HTERT RPE-1 (cell line): ENCODE results near the gene CCL11.

ENCODE experiments used
- in situ Hi-C: fragments of 300-500 bp; cut with MboI; formaldehyde crosslinking; loops from 4 replicates; pipeline ENCODE4 v1.14.3; 2020; ENCODE audit warnings: low sequenced_read_pairs

Gene CCL11

DNA sequence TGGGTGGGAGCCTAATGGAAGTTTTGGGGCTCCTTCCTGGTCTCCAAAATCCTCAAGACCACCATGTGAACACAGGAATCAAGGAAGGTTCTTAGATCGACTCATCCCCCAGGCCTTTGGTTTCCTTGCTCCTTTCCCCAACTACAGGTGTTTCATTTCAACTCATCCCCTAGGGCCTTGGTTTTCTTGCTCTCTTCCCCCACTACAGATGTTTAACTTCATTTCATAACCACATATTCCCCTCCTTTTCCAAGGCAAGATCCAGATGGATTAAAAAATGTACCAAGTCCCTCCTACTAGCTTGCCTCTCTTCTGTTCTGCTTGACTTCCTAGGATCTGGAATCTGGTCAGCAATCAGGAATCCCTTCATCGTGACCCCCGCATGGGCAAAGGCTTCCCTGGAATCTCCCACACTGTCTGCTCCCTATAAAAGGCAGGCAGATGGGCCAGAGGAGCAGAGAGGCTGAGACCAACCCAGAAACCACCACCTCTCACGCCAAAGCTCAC, at the start of gene CCL11:
Gene CCL11 (plus strand): TSS at position 457 of the 507 bp plus-strand sequence. CDS start 67 bp downstream, outside the sequence.
- in situ Hi-C loops: no loop called here

- in situ Hi-C loops: no loop called here
Measured at GRCh38 chr17:34236281-34236892, 49.2 kb upstream of the CCL11 start.

- in situ Hi-C loops: no loop called here
Measured at GRCh38 chr17:34237458-34237857, 48.1 kb upstream of the CCL11 start.

- in situ Hi-C loops: no loop called here
Measured at GRCh38 chr17:34241062-34241461, 44.5 kb upstream of the CCL11 start.

DNA sequence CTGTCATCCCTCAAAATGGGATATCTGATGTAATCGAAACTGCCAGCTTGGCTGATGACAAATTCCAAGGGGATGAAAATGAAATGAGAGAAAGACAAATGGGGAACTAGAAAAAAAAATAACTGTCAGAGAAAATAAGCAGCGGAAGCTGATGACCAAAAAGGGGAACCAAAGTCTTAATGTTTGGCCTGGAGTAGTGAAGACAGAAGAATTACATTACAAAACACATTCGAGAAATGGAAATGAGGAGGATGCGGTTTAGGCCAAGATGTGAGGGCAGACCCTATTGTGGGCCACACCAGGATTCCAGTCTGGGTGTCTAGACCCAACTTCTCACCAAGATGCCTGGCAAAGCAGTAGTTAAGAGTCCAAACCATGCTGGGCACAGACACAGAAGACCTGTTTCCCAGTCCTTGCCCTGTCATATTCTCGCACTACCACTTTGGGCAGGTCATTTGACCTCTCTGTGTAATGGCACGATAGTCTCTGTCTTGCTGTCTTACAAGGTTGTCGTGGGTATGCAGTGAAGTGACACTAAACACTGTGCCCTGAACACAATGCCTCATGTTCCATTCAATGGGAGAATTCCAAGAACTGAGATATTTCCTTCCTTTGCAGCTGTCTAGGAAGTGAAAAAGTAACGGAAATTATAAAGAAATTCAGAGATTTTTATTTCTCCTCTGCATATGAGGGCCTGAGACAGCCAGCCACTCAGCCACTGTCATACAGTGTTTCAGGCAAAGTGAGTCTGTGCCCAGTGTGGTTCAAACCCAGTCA, 42.8 kb upstream of the CCL11 start:
- in situ Hi-C loops: no loop called here

DNA sequence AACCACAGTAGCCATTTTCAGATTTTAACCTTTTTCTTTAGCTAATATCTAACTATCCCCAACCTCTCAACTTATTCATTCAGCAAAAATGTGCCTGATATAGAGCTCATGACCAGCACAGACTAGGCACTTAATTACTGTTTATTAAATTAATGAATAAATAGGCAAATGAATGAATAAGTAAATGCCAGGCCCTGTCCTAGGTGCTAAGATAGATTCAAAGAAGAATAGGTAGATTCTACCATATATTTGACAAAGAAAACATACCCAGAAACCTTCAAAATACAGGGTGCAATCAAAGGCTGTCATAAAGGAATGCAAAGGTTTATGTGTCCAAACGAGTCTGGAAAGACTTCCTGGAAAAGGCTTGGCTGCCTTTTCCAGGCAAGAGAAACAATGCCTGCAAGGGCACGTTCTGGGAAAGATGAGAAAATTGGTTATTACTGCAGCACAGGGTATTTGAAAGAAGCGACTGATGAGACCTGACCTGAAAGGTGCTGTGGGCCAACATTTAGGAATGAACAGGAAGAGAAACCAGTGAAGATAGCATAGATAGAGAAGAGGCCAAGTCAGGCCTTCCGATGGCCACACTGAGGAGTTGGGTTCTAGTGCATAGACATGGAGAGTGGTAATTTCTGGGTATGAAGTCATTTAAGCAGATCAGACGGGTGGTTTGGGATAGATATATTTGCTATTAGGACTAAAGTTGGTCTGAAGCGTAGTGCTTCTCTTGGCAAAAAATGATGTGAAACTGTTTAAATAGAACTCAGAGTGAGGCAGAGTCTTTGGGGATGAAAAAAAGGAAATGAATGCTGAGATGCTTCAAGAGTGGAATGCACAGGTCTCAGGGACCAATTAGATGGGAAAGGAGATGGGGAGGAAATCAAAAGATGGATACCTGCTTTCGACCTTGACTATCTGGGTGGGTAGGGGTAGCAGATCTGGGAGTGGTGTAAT, 41.9 kb upstream of the CCL11 start:
- in situ Hi-C loops: no loop called here

- in situ Hi-C loops: no loop called here
Measured at GRCh38 chr17:34245351-34245905, 40.1 kb upstream of the CCL11 start.

DNA sequence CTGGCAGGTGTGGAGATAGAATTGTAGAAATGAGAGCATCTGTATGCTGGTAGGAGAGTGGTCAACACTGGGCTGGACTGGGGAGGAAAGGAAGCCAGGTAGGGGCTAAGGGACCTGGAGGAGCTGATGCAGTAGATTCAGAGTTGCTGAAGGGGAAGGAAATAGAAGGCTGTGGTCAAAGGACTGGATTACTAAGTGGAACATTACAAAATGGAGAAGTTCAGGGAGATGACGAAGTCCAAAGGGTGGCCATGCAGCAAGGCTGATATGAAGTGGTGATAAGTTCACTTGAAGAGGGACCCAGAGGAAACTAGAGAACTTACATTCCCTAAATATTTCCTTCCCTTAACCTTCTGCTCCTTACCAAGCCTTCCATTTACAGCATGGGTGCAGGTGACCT, 39.1 kb upstream of the CCL11 start:
- in situ Hi-C loops: no loop called here

- in situ Hi-C loops: no loop called here
Measured at GRCh38 chr17:34246881-34247280, 38.7 kb upstream of the CCL11 start.

GRCh38 chr17:34248511-34249024, 37.0 kb upstream of the CCL11 start:
- in situ Hi-C loops: no loop called here

GRCh38 chr17:34249061-34249460, 36.5 kb upstream of the CCL11 start:
- in situ Hi-C loops: no loop called here

DNA sequence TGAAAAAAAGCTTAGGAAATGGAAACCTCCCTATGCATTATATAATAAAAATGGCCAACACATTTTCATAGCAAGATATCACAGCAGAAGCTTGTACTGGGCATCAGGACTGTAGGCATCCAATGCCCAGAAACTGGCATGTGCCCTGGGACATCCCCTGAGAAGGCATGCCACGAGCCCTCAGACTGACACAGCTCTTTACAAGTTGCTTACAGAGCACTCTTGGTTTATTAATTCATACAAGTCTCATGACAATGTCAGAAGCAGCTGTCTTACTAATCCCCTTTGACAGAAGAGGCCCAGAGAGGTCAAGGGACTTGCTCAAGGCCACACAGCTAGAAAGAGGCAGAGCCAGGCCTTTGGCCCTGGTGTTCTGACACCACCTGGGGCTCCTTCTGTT, 36.1 kb upstream of the CCL11 start:
- in situ Hi-C loops: no loop called here

DNA sequence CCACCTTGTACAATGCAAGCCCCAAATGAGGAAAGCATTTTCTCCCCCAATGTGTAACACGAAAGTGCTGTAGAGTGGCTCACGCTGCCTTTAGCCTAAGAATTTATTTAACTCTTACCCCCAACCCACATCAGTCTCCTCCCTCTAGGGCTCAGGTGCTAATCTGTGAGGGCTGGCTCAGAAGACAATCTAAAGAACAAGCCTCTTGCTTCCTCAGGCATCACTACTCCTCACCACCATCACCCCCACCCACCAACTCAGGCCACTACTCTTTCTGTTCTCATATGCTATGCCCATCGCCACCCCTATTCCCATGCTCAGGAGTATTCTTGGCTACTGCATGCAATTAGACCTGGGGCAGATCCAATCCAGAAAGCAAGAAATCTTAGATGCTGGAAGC, 34.4 kb upstream of the CCL11 start:
- in situ Hi-C loops: no loop called here

DNA sequence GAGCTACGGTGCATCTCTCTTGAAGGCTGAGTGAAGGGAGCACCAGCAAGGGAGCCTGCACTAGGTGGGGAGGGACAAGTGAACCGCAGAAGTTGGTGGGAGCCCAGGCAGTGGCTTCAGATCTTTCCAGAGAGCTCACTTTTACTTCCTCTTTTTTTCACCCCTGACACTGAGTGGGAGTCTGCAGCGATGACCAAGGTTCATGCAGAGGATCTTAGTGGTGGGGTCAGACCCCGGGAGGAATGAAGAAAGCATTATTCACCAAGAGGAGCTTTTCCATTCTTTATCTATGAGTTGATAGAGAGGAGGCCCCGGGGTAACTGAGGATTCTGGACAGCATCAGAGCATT, 33.5 kb upstream of the CCL11 start:
- in situ Hi-C loops: no loop called here

DNA sequence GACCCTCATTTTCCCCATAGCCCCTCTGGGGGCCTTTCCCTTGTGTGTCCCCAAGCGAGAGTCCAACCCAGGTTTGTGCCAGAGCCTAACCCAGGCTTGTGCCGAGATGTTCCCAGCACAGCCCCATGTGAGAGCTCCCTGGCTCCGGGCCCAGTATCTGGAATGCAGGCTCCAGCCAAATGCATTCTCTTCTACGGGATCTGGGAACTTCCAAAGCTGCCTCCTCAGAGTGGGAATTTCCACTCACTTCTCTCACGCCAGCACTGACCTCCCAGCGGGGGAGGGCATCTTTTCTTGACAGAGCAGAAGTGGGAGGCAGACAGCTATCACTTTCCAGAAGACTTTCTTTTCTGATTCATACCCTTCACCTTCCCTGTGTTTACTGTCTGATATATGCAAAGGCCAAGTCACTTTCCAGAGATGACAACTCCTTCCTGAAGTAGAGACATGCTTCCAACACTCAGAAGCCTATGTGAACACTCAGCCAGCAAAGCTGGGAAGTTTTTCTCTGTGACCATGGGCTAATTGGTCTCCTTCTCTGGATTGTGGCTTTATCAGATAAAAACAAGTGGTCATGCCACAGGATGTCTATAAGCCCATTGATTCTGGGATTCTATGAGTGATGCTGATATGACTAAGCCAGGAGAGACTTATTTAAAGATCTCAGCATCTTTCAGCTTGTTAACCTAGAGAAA, 33.0 kb upstream of the CCL11 start:
- in situ Hi-C loops: no loop called here

DNA sequence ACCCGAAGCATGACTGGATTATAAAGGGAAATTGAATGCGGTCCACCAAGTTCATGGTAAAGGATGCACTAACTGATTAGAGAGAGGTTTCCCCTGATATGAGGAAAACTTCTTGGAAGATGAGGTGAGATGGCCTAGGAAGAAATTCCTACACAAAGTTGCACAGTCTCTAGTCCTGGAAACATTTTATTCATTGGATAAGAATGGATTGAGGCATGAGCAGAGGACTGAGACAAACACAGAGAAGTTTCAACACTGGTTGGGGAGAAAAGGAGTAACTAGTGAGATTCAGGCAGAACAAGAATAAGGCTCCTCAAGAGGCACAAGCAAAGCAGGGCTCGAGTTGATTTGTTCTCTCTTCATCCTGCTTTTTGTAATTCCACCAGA, 32.4 kb upstream of the CCL11 start:
- in situ Hi-C loops: no loop called here

DNA sequence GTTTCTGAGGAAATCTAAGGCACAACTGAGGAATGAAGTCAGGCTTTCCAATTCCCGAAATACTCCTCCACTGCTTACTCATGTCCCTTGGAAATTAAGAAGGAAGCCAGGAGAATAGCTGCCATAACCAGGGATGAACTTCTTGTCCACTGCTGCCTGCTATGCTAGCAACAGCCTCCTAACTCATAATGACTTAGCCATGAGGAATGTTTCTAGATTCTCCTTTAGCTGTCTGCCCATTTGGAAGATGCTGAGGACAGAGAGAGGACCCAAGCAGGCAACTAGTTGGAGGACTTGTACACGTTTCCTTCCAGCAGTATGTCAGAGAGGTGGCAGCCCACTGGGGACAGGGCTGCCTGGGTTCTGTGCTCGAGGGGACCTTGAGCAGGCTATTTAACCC, 31.4 kb upstream of the CCL11 start:
- in situ Hi-C loops: no loop called here

GRCh38 chr17:34254651-34255380, 30.7 kb upstream of the CCL11 start, which contains the start of gene CCL2:
TSS of gene CCL2 (plus strand) at chr17:34255285. CDS start at chr17:34255350, 65 bp downstream.
- in situ Hi-C loops: no loop called here

DNA sequence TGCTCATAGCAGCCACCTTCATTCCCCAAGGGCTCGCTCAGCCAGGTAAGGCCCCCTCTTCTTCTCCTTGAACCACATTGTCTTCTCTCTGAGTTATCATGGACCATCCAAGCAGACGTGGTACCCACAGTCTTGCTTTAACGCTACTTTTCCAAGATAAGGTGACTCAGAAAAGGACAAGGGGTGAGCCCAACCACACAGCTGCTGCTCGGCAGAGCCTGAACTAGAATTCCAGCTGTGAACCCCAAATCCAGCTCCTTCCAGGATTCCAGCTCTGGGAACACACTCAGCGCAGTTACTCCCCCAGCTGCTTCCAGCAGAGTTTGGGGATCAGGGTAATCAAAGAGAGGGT, 30.2 kb upstream of the CCL11 start:
- in situ Hi-C loops: no loop called here

- in situ Hi-C loops: no loop called here
Measured at GRCh38 chr17:34255841-34256240, 29.7 kb upstream of the CCL11 start.
